SK-N-SH (cell line): ENCODE measurements around the gene IFT74.

Experiments used
- ELF1 ChIP-seq: IDR thresholded peaks from 2 replicates; pipeline ENCODE4 v1.4.0; 2012
- EP300 ChIP-seq, 2 experiments: IDR thresholded peaks; 2 replicates each; pipeline versions ENCODE4 v1.4.0 to v1.6.1; 2012; ENCODE audit warnings: borderline replicate concordance in 1 of 2, low read depth in 1 of 2, low read length in 1 of 2
- FOXJ3 ChIP-seq: sonication (generic); formaldehyde crosslinking; IDR thresholded peaks from 2 replicates; pipeline ENCODE4 v1.5.1; 2020; ENCODE audit warnings: mild to moderate bottlenecking, missing genetic modification reagents
- GABPA ChIP-seq: IDR thresholded peaks from 2 replicates; pipeline ENCODE4 v1.4.0; 2012; ENCODE audit warnings: low read depth, mild to moderate bottlenecking
- GATA2 ChIP-seq: sonication (generic); formaldehyde crosslinking; IDR thresholded peaks from 2 replicates; pipeline ENCODE4 v1.5.0; 2020; ENCODE audit warnings: mild to moderate bottlenecking, missing genetic modification reagents
- POLR2AphosphoS5 ChIP-seq: IDR thresholded peaks from 2 replicates; pipeline ENCODE4 v1.6.1; 2012; ENCODE audit warnings: low read depth, low read length
- RFX5 ChIP-seq: IDR thresholded peaks from 2 replicates; pipeline ENCODE4 v1.6.1; 2012; ENCODE audit warnings: mild to moderate bottlenecking, improper control_type of control experiment, low read length
- YY1 ChIP-seq: IDR thresholded peaks from 2 replicates; pipeline ENCODE4 v1.4.0; 2012; ENCODE audit warnings: low read depth, mild to moderate bottlenecking
- TF ChIP-seq, protein P1 (sequence below): fragments of 200-600 bp; sonication (generic); IDR thresholded peaks from 2 replicates; pipeline ENCODE4 v1.6.1; 2017; ENCODE audit warnings: antibody characterized with exemption, mild to moderate bottlenecking, moderate library complexity

DNA sequence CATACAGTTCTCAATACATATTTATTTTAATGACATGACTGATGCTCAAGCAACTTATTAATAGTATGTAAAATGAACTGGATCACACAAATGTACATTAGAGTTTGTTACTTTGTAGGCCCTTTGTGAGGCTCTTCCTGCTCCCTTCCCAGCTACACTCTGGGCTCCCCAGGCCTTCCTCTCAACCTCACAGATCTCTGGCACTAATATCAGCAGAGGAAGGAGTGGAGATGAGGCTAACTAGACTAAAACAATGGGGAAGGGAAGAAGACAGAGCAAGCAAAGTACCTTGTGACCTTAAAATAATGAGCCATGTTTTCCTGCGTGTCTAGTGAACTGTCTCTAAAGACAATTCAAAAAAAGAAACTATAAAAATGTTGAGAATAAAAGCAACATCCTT lies 122.5 kb downstream of the IFT74 start:
- TF ChIP-seq, protein P1, sequence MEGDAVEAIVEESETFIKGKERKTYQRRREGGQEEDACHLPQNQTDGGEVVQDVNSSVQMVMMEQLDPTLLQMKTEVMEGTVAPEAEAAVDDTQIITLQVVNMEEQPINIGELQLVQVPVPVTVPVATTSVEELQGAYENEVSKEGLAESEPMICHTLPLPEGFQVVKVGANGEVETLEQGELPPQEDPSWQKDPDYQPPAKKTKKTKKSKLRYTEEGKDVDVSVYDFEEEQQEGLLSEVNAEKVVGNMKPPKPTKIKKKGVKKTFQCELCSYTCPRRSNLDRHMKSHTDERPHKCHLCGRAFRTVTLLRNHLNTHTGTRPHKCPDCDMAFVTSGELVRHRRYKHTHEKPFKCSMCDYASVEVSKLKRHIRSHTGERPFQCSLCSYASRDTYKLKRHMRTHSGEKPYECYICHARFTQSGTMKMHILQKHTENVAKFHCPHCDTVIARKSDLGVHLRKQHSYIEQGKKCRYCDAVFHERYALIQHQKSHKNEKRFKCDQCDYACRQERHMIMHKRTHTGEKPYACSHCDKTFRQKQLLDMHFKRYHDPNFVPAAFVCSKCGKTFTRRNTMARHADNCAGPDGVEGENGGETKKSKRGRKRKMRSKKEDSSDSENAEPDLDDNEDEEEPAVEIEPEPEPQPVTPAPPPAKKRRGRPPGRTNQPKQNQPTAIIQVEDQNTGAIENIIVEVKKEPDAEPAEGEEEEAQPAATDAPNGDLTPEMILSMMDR = no peak
- TF ChIP-seq FOXJ3 (CRISPR knock-in tag) (no peak), RFX5 (no peak), YY1 (no peak), EP300 (IDR thresholded peaks at IDR 0.05; ENCODE audit: borderline replicate concordance in 1 of 2, low read depth in 1 of 2, low read length in 1 of 2) (no peak), ELF1 (no peak), GABPA (no peak), GATA2 (CRISPR knock-in tag) (no peak), POLR2AphosphoS5 (no peak)
